GM04503 (cell line): ENCODE measurements around the gene LDLRAD3.

ENCODE experiments used
- DNase-seq: peaks from one replicate; pipeline ENCODE4 v3.0.0-alpha.2; 2012; ENCODE audit warnings: low read depth

The LDLRAD3 gene

GRCh38 chr11:36212564-36213392, 268.9 kb downstream of the LDLRAD3 start:
- DNase-seq: no peak

GRCh38 chr11:36213393-36213840, 269.6 kb downstream of the LDLRAD3 start:
- no peak for DNase-seq

DNA sequence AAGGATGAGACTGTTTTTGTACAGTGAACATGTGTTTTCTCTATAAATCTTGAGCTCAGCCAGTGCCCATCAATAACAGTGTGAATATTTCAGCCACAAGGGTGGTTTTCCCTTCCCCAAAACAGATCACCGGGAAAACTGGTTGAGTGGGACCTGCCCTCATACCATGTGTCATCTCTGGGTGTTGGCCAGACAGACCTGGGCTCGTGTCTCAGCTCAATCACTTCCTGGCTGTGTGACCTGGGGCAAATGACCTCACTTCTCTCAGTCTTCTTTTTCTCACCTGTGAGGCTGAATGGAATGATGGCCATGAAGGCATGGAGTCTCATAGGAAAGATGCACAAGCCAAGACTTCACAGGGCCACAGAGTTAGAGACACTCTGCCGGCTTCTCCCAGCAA, 270.6 kb downstream of the LDLRAD3 start:
- no peak for DNase-seq

GRCh38 chr11:36214976-36215692, 271.3 kb downstream of the LDLRAD3 start:
- DNase-seq: no peak

DNA sequence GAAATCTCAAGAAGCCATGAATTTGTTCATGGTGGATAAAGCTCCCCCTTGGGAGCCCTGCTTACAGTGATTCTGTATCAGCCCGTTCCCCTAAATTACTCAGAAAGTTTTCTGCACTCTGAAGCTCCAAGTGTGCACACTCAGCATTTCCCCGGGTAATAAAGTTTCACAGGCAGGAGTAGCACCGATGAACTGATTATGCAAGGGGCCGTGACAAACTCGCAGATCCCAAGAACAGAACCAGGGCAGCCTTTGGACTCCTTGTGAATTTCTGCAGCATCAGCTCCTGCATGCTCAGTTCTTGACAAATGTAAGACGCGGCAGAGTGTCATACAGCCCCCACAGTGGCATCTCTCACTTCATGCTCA, 271.8 kb downstream of the LDLRAD3 start:
- DNase-seq: no peak

GRCh38 chr11:36216061-36216615, 272.3 kb downstream of the LDLRAD3 start:
- no peak for DNase-seq

DNA sequence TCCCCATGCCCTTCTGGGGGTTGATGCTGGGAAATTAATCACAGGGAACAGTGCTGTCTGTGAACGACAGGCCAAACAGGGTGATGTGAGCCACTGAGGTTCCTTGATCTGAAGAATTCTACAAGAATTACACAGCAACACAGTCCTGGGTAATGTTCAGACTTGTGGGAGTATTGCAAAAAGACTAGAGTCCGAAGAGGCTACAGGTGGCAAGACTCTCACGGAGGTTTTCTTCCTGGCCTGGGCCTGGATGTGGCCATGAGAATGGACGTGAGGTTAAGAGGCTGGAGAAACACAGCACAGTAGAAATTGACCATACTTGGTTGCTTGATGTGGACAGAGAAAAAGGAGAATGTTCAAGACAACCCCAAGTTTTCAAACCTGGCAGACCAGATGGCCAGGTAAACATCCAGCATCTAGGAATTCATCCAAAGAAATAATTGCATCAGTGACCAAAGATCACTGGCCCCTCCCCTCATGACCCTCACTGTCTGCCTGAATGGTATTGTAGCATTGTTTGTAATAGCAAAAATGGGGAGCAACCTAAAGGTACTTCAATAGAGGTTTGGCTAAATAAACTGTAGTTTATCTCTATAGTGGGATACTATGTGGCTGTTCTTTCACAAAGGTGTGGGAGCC, 274.5 kb downstream of the LDLRAD3 start:
- no peak for DNase-seq

DNA sequence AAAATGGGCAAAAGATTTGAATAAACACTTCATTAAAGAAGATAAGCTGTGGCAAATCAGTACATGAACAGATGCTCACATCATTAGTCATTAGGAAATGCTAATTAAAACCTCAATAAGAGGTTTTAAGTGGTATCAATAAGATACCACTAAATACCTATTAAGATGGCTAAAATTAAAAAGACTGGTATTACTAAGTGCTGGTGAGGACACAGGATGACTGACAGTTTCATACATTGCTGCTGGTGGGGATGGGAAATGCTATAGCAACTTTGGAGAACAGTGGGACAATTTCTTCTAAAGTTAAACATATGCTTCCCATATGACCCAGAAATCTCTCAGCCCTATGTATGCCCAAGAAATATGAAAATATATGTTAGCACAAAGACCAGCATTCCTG, 276.1 kb downstream of the LDLRAD3 start:
- DNase-seq: no peak

DNA sequence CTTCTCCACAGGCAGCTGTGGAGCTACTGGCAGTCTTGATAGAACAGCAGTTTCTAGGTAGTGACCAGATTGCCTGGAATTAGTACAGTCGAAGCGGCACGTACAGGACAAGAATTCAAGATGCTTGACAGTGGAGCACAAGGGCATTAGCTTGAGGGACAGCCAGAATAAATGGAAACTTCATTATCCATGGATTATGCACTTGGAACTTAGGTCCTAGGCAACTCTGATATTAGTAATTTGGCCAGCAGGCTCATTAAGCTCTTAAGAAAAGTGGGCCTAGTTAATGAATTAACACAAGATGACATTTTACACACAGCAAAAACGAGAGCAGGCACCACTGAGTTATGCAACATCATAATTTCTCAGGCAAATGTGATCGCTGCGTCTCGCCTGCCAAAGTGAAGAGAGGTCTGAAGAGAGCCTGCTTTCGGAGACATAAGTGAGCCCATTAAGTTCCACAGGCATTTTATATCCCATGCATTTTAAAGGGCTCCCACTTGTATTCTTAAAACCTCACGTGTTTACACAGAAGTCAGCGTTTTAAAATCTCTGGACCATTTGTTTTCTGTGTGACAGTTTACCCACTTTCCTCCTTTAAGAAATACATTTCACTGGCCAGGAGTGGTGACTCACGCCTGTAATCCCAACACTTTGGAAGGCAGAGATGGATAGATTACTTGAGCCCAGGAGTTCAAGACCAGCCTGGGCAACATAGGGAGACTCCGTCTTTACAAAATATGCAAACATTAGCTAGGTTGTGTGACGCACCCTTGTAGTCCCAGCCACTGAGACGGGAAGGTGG, 279.2 kb downstream of the LDLRAD3 start:
- DNase-seq: no peak

DNA sequence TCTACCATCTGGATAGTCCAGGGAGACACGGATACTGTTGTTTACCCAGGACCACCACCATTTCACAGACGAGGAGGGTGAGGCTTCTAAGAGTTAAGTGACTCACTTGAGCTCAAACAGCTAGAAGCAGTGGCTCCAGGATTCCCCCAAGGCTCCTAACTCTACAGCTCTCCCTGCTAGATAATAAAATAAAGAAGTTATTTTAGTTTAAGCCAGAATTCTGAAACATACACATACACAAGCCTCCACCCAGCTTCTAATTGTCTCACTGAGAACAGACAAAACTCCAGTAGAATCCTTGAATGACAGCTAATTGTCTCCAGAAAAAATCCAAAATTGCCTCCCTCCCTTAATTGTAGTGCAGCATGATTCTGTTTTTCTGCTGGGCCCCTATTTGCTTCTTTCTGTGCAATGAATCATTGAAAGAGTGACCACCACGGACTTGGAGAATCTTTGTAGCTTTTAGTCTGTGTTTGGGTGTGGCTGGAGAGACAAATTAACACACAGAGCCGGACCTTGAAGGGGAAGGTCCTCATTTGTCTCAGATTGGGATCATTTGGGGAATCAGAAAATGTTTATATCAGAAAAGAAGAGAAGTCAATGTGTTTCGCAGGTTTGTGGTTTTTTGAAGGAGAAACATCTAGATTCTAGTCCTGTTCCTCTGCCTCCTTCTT, 280.5 kb downstream of the LDLRAD3 start:
- no peak for DNase-seq

DNA sequence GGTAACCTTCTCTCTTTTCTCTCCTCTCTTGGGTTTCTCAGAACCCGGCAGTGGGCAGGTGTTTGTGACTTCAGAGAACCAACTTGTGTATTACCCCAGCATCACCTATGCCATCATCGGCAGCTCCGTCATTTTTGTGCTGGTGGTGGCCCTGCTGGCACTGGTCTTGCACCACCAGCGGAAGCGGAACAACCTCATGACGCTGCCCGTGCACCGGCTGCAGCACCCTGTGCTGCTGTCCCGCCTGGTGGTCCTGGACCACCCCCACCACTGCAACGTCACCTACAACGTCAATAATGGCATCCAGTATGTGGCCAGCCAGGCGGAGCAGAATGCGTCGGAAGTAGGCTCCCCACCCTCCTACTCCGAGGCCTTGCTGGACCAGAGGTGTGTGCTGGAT, 283.2 kb downstream of the LDLRAD3 start:
- no peak for DNase-seq

- no peak for DNase-seq
These were observed 284.8 kb downstream of the LDLRAD3 start for GRCh38 chr11:36228689-36229088.

DNA sequence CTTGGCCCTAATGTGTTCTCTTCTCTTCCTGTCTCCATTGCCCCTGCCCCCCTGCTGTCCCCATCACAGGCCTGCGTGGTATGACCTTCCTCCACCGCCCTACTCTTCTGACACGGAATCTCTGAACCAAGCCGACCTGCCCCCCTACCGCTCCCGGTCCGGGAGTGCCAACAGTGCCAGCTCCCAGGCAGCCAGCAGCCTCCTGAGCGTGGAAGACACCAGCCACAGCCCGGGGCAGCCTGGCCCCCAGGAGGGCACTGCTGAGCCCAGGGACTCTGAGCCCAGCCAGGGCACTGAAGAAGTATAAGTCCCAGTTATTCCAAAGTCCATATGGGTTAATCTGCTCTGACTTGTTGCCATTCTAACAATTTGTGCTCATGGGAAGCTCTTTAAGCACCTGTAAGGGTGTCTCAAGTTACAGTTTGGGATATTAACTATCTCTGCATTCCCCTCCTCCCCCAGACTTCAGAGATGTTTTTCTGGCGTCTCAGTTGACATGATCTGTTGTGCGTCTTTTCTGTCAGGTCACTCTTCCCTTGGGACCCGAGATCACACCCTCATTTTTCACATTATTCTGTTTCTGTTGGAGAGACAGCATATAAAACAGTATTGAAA, 285.3 kb downstream of the LDLRAD3 start:
- DNase-seq: no peak

DNA sequence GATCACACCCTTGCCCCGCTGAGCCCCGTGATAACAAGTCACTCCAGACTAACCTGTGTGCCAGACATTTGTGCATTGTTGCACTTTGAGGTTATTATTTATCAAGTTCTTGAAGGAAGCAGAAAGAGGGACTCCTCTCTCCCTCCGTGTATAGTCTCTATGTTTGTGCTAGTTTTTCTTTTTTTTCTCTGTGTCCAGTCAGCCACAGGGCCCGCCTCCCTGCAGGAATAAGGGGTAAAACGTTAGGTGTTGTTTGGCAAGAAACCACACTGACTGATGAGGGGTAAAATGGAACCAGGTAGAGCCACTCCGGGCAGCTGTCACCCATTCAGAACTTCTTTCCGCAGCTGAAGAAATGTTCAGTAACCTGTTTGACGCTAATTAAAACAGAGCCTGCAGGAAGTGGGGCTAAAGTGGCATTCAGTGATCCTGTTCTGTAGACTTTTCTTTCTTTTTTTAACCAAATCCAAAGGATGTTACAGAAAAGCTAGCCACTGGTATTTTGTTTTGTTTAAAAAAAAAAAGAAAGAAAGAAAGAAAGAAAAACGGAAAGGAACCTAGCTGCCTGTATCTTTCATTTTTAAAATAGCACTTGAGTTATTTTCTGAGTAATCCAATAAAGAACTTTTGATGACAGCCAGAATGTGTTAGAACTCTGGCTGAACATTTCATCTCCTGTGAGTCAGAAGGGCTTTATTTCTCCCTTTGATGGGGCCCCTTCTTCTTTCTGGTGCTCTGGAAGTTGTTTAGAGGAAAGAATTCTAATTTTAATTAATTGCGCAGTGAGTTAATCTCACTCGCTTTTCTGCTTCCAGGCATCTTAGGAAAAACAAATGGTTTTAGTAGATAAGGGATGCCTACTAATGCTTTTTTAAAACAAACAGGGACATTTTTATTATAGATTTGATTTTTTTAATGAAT, 287.2 kb downstream of the LDLRAD3 start:
- DNase-seq: peak; percentile 55

DNA sequence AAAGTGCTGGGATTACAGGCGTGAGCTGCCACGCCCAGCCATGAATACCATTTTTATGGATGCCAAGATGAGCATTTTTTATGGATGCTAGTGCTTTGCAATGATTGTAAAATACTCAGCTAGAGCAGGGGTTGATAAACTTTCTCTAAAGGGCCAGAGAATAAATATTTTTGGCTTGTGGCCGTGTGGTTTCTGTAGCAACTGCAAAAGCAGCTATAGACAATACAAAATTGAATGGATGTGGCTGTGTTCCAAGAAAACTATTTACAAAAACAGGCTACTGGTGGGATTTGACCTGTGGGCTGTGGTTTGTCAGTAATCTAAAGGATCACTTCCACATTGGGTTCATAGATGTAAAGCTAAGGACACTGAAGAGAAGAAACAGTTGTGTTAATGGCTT, 289.3 kb downstream of the LDLRAD3 start:
- DNase-seq: peak; percentile 34

DNA sequence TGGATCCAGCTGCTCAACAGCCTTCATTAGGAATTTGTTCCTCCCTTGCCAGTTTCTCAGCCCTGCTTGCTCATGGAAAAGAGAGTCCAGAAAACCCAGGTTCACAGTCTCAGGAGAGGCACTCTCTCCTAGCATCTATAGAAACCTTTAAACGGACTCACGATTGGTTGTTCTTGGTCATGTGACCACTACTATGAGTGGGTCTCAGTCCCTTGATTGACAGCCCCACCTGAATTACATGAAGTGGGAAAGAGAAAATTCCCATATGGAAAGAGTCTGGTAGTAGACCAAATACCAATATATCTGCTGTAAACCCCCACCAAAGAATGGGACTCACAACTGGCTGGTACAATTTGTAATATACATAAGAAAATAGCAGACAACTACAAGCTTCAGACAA, 291.0 kb downstream of the LDLRAD3 start:
- DNase-seq: no peak

DNA sequence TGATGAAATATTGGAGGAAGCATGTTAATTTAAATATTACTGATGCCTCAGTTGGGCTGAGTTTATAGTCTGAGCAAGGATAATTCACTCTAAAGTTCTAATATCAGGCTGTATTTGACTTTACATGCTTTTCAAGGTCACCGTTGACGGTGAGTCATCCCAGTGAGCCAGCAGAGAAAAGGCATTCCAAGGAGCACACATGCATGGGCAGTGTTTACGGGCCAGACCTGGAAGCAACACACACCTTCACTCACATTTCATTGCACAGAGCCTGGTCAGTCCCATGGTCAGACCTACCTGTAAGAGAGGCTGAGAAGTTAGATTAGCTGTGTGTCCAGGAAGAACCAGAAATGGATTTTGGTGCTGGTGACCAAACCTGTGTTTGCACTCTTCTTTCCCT, 291.9 kb downstream of the LDLRAD3 start:
- no peak for DNase-seq

DNA sequence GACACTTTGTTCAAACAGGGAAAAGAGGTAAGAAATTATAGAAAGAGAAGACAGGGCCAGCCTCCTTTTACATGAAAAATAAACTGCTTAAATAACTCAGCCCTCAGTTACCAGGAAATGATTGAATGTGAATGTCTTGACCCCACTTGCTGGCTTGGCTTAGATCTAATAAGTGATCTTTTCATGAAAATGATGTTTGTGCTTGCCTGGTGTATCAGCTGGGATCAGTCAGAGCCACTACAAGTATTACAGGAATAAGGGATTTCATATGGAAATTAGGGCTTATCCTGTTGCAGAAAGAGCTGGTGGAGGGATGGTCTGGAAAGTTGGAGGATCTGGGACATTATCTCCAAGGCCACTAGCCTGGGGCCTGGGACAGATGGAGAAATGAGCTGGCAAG, 293.5 kb downstream of the LDLRAD3 start:
- no peak for DNase-seq

DNA sequence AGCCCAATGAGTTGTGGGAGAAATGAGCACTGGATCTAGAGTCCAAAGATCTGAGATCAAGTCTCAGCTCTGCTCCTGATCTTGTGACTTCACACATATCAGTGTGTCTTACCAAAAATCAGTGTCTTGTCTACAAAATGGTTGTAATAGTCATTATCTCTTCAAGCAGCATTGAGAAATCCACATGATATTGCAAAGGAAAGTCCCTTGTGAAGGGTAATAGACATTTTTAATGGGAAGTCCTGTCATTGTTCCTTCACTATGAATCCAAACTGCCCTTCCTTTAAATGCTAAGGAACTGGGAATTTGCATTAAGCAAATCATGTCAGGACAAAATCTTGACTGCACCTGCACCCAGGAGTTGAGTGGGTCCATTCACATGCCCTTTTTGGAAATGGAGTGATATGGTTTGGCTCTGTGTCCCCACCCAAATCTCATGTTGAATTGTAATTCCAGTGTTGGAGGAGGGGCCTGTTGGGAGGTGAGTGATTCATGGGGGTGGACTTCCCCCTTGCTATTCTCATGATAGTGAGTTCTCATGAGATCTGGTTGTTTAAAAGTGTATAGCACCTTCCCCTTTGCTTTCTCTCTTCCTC, 294.3 kb downstream of the LDLRAD3 start:
- no peak for DNase-seq
